A549 treated with Mapracorat at 1 μM for 4 hours (cell line): ENCODE measurements around the gene HHIP. TPM values are rescaled to one million over a fixed set of nuclear protein-coding genes. Genes with fewer than 3 reads are reported as not detected.

ENCODE experiments used
- total RNA-seq: library from RNA; stranded (reverse); fragments of 200-300 nt; extraction: Qiagen RNA extraction; gene quantifications from 5 replicates; pipeline ENCODE4 v1.2.3, GENCODE V29; 2022

Gene HHIP, protein sequence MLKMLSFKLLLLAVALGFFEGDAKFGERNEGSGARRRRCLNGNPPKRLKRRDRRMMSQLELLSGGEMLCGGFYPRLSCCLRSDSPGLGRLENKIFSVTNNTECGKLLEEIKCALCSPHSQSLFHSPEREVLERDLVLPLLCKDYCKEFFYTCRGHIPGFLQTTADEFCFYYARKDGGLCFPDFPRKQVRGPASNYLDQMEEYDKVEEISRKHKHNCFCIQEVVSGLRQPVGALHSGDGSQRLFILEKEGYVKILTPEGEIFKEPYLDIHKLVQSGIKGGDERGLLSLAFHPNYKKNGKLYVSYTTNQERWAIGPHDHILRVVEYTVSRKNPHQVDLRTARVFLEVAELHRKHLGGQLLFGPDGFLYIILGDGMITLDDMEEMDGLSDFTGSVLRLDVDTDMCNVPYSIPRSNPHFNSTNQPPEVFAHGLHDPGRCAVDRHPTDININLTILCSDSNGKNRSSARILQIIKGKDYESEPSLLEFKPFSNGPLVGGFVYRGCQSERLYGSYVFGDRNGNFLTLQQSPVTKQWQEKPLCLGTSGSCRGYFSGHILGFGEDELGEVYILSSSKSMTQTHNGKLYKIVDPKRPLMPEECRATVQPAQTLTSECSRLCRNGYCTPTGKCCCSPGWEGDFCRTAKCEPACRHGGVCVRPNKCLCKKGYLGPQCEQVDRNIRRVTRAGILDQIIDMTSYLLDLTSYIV
- total RNA-seq, result 0.60 to 1.1 TPM (median 0.98 TPM) in 5 replicates

GRCh38 chr4:144645631-144646522 is at the start of gene HHIP:
HHIP (plus strand) TSS chr4:144646156; CDS start chr4:144646676, 520 bp downstream.

